T-helper 17 cell (primary cell): Measurements from ENCODE around the gene BUD23. TPM values are rescaled to one million over a fixed set of nuclear protein-coding genes. Genes with fewer than 3 reads are reported as not detected.

Source experiments
- ATAC-seq: fragments of 150-1000 bp; cut with Tn5 transposase; 2 replicates; pipeline ENCODE4 v1.10.0; 2021; ENCODE audit warnings: mild to moderate bottlenecking, moderate library complexity
- DNase-seq, 3 donors: peaks; one replicate each; pipeline versions ENCODE4 v3.0.0 to v3.0.0-alpha.2; 2020 to 2021
- H3K9me3 ChIP-seq: one replicate; pipeline ENCODE4 v1.7.0; 2013; ENCODE audit warnings: low read length, mild to moderate bottlenecking; ENCODE audit not compliant: control insufficient read depth, poor library complexity, severe bottlenecking
- H3K27ac Mint-ChIP-seq: one replicate; pipeline ENCODE4 v1.8.0; 2022; ENCODE audit warnings: mild to moderate bottlenecking, moderate library complexity, mixed read lengths
- H3K27me3 Mint-ChIP-seq: one replicate; pipeline ENCODE4 v1.8.0; 2022; ENCODE audit warnings: mixed read lengths
- H3K36me3 Mint-ChIP-seq: one replicate; pipeline ENCODE4 v1.8.0; 2022; ENCODE audit warnings: low read depth, mixed read lengths
- H3K4me1 Mint-ChIP-seq: one replicate; pipeline ENCODE4 v1.8.0; 2022; ENCODE audit warnings: mild to moderate bottlenecking, mixed read lengths
- H3K4me3 Mint-ChIP-seq: one replicate; pipeline ENCODE4 v1.8.0; 2022; ENCODE audit warnings: mild to moderate bottlenecking, moderate library complexity, mixed read lengths
- total RNA-seq, 4 donors: library from RNA in 2 of 4; stranded (reverse) in 2 of 4; gene quantifications; one replicate each; pipeline ENCODE4 v1.2.3 and lab custom pipeline; 2022 to 2026

The BUD23 gene, protein sequence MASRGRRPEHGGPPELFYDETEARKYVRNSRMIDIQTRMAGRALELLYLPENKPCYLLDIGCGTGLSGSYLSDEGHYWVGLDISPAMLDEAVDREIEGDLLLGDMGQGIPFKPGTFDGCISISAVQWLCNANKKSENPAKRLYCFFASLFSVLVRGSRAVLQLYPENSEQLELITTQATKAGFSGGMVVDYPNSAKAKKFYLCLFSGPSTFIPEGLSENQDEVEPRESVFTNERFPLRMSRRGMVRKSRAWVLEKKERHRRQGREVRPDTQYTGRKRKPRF
- total RNA-seq (10 to 100 TPM; 96.0 to 98.0 TPM), total RNA-seq (lab: John Stamatoyannopoulos, UW) (44.5 to 58.3 reads per million in 2 donors)

DNA sequence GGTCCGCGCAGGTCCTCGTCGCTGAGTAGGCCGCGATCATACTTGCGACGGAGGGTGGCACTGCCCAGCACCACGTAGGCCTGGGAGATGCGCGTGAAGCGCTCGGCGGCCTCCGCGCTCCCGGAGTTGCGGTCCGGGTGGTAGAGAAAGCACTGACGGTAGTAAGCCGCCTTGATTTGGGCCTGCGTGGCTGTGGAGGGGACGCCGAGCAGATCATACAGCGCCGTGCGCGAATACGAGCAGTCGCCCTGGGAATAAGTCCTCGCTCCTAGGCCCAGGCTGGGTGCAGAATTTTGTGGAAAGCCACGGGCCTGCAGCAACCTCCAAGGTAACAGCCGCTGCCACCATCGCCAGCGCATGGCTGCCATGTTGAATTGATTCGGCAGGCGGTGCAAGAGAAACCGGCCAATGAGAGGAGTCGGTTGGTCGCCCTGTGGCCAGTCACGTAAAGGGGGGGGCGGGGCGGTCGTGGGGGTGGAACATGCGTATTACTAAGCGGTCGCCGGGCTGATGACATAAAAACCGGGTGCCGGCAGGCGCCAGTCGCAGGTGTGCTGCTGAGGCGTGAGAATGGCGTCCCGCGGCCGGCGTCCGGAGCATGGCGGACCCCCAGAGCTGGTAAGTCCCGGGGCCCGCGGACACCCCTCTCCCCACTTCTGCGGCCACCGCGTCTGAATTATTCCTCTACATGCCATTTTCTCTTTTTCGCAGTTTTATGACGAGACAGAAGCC lies at the start of gene BUD23, which contains the start of gene DNAJC30:
TSS of gene BUD23 (plus strand) at position 542 of the 732 bp plus-strand sequence. CDS start at position 571, 29 bp downstream.
TSS of gene DNAJC30 (minus strand) at position 398 of the 732 bp plus-strand sequence. CDS start at position 368, 30 bp downstream.
- H3K4me3 Mint-ChIP-seq: peak within 1 kb of the TSS; percentile 99
- DNase-seq (peak; percentile 82 to 95 (median 93)), ATAC-seq (peak; percentile 97)
- no peaks in the 10 kb centered on the region for H3K27me3 Mint-ChIP-seq
- peaks cover 16% of the 10 kb centered on the region for H3K4me1 Mint-ChIP-seq
- peaks cover 2% of the 10 kb centered on the region for H3K36me3 Mint-ChIP-seq
- no peaks in the 10 kb centered on the region for H3K9me3 ChIP-seq
- peak within 1 kb of the TSS; percentile 95 for H3K27ac Mint-ChIP-seq

DNA sequence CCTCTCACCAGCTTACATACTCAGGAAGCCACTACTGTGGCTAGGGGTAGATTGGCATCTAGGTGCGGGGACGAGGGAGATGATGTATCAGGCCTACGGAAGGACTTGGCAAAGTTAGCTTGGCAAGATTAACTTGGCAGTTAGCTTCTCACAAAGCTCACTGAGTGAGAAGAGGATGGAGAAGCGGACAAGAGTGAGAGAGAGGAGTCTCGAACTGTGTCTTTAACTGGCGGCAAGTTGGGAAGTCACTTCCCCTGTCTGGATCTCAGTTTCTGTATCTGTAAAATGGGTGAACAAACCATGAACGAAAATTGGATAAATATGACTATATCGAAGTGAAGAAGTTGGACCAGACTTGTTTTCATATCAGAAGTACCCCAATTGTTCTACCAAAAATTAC lies 49.6 kb upstream of the BUD23 start:
- Mint-ChIP-seq H3K36me3 (peaks cover 4% of the 10 kb centered on the region), H3K4me1 (no peaks in the 10 kb centered on the region), H3K4me3 (no peak overlapping the region), H3K27me3 (peaks cover 57% of the 10 kb centered on the region), H3K27ac (no peak overlapping the region)
- DNase-seq (no peak), ATAC-seq (no peak)
- H3K9me3 ChIP-seq: no peaks in the 10 kb centered on the region

DNA sequence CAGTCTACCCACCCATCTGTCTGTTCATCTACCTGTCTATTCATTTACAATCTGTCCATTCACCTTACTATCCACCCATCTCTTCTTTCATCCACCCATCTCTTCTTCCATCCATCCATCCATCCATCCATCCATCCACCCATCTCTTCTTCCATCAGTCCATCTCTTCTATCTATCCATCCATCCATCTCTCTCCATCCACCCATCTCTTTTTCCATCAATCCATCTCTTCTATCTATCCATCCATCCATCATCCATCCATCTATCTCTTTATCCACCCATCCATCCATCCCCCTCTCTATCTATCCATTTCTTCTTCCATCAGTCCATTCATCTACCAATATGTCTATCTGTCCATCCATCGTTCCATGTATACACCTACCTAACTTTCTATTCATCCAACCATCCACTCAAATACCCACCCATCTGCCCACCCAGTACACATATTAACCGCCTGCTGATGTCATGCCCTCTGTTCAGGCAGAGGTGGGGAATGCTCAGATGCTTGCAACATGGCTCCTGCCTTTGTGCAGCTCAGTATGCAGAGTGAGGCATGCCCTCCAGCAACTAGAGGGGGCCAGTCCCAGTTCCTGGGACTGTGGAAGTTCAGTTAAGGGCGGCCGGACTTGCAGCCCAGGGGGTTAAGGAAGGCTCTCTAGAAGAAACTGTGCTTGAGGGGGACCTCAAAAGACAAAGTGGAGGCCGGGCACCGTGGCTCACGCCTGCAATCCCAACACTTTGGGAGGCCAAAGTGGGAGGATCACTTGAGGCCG lies 47.8 kb upstream of the BUD23 start:
- DNase-seq (no peak), ATAC-seq (no peak)
- H3K36me3 Mint-ChIP-seq: peaks cover 4% of the 10 kb centered on the region
- no peaks in the 10 kb centered on the region for H3K4me1 Mint-ChIP-seq
- no peaks in the 10 kb centered on the region for H3K9me3 ChIP-seq
- H3K27ac Mint-ChIP-seq: no peak overlapping the region
- peaks cover 48% of the 10 kb centered on the region for H3K27me3 Mint-ChIP-seq
- H3K4me3 Mint-ChIP-seq: no peak overlapping the region

DNA sequence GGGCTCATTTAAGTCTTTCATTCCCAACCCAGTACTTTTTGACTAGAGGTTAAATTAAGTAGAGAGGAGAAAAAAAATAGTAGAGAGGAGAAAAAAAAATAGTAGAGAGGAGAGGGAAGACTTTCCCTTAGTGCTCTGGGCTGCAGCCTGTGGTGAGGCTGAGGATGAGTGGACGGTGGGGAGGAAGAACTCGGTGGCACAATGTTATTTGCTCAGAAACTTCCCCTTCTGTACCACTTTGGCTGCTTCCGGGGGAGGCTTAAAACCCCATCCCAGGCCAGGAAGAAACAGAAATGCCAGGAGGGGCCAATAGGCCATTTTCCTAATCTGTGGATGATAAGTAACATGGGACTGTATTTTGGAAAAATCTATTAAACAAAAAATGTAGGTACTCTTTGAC lies 44.5 kb upstream of the BUD23 start:
- no peak for DNase-seq
- no peaks in the 10 kb centered on the region for H3K9me3 ChIP-seq
- H3K4me1 Mint-ChIP-seq: no peaks in the 10 kb centered on the region
- peaks cover 4% of the 10 kb centered on the region for H3K36me3 Mint-ChIP-seq
- no peak for ATAC-seq
- H3K27me3 Mint-ChIP-seq: peaks cover 36% of the 10 kb centered on the region
- H3K27ac Mint-ChIP-seq: no peak overlapping the region
- H3K4me3 Mint-ChIP-seq: no peak overlapping the region

DNA sequence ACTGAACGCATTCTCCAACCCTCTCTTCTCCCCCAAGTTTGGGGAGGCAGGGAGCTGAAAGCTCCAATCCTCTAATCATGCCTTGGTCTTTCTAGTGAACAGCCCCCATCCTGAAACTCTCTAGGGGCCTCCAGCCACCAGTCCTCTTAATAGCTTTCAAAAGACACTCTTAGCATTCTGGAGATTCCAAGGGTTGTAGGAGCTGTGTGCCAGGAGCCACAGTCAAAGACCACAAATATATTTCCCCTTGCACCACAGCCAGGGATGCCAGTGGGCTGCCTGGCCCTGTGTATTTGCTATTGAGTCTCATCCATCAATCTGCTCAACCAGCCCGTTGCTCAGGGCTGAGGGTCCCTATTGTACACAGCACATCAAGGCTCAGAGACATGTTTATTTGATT lies 40.6 kb upstream of the BUD23 start:
- ATAC-seq (no peak), DNase-seq (no peak)
- no peaks in the 10 kb centered on the region for H3K4me1 Mint-ChIP-seq
- no peak overlapping the region for H3K4me3 Mint-ChIP-seq
- no peaks in the 10 kb centered on the region for H3K9me3 ChIP-seq
- peaks cover 34% of the 10 kb centered on the region for H3K27me3 Mint-ChIP-seq
- H3K27ac Mint-ChIP-seq: no peak overlapping the region
- H3K36me3 Mint-ChIP-seq: no peaks in the 10 kb centered on the region

DNA sequence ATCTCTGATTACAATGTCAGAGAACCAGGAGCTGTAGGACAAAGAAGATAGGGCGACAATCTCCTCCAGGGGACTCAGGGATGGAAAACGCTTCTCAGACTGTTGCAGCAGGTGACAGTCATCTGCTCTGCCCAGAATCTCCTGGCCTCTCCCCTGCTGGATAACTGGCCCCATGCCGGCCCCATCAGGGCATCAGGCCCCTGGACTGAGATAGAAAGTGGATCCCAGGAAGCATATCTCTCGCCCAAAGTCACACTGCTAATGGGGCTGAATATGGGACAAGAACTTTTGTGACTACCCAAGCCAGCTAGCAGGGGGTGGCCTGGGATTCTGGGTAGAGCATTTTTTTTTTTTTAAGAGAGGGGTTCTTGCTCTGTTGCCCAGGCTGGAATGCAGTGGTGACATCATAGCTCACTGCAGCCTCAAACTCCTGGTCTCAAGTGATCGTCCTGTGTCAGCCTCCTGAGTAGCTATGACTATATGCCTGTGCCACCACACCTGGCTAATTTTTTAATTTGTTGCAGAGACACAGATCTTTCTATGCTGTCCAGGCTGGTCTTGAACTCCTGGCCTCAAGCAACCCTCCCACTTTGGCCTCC lies 38.6 kb upstream of the BUD23 start:
- no peak overlapping the region for H3K4me3 Mint-ChIP-seq
- ATAC-seq (no peak), DNase-seq (no peak)
- H3K4me1 Mint-ChIP-seq: peaks cover 15% of the 10 kb centered on the region
- peaks cover 12% of the 10 kb centered on the region for H3K36me3 Mint-ChIP-seq
- H3K27ac Mint-ChIP-seq: no peak overlapping the region
- no peaks in the 10 kb centered on the region for H3K9me3 ChIP-seq
- peaks cover 50% of the 10 kb centered on the region for H3K27me3 Mint-ChIP-seq

DNA sequence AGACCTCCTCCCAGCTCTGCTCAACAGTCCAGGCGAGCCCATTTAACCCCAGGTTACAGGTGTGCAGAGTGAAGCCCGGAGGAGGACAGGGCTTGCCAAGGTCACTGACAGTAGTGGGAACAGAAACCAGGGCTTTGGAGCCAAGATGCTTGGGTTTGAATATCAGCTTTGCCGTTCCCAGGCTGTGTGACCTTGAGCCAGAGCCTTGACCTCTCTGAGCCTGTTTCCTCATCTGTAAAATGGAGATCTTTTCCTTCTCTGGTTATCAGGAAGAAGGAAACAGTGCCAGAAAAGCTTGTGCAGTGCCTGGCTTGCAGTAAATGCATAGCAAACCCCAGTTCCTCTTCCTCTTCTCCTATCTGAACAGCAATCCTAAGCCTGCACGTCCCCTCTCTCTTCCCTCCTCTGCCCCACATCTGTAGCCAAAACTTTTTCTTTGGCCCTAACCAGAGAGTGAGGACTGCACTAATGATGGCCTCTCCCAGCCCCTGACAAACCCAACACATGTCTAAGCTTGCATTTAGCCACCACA lies 37.7 kb upstream of the BUD23 start:
- DNase-seq: no peak
- no peaks in the 10 kb centered on the region for H3K9me3 ChIP-seq
- H3K27me3 Mint-ChIP-seq: peaks cover 60% of the 10 kb centered on the region
- no peak for ATAC-seq
- peak overlapping the region; percentile 36 for H3K4me3 Mint-ChIP-seq
- H3K36me3 Mint-ChIP-seq: peaks cover 12% of the 10 kb centered on the region
- H3K27ac Mint-ChIP-seq: no peak overlapping the region
- peaks cover 15% of the 10 kb centered on the region for H3K4me1 Mint-ChIP-seq

DNA sequence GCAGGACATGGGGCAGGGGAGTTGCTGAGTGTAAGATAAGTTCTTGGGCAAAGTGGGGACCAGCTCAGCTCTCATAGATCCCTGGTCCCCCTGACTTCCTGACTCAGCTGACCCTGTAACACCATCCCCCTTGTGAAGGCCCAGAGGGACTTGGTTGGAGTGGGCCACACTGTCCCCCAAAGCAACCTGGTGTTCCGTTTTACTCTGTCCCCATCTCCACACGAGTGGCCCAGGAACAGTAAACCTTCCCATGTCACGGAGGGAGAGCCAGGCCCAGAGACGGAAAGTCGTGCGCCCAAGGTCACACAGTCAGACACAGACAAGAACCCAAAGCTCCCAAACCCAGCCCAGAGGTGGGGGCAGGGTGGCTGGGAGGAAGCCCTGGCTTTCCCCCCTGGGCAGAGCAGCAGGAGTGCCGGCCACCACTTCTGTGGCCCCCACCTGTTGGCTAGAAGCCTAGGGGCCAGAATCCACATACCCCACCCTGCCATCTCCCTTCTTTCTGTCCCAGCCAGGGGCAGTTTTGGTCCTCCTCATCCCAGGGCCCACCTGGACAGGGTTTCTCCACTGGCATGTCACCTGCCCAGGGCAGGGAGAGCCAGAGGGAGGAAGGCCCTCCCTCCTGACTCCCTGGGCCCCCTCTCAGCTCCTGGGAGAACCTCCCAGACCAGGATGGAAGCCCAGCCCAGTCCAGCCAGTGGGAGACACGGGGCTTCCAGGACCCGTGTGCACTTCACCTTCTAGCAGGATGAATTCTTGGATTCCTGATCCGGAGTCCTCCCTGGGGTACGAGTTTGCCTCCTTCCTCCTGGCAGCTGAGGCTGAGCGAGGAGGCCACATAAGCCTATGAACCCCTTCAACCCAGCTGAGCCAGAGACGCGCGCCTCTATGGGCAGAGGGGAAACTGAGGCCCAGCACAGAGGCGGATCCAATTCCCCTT lies 36.3 kb upstream of the BUD23 start:
- DNase-seq (no peak), ATAC-seq (no peak)
- Mint-ChIP-seq H3K4me3 (peak overlapping the region; percentile 25), H3K27me3 (peaks cover 73% of the 10 kb centered on the region), H3K36me3 (peaks cover 12% of the 10 kb centered on the region), H3K27ac (no peak overlapping the region), H3K4me1 (peaks cover 15% of the 10 kb centered on the region)
- H3K9me3 ChIP-seq: no peaks in the 10 kb centered on the region

DNA sequence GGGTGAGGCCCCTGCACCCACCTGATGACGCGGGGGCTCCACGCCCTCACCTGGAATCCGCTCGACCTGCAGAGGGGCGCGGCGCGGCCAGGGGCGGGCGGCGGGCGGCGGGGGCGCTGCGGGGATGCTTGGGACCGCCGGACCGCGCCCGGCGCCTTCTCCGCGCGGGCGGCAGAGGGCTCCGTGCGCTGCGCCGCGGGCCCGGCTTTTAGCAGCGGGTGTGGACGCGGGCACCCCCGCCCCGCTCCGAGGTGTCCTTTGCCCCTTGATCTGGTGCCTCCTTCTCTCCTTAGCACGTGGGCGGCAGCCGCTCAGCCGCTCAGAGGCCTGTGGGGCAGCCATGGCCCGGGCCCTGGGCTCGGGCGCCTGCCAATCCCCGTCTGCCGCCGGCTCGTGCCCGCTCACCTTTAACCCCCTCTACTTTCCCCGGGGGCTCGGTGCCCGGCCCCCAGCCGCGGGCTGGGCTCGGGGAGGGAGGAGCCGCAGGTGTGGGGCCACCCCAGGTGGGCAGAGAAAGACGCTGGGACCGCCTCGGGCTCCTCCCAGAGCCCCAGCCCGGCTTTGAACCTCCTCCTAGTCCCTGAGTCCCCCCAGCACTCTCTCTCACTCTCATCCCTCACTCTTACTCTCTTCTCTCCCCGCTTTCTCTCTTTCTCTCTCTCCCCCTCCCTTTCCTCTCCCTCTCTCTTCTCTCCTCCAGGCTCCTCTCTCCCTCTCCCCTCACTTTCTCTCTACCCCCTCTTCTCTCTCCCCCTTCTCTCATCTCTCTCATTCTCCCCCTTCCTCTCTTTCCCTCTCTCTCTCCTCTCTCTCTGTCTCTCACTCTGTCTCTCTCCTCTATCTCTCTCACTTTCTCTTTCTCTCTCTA lies 35.4 kb upstream of the BUD23 start:
- DNase-seq: peak in 2 of 3 donors; percentile 20 to 28
- peak overlapping the region; percentile 47 for H3K27ac Mint-ChIP-seq

DNA sequence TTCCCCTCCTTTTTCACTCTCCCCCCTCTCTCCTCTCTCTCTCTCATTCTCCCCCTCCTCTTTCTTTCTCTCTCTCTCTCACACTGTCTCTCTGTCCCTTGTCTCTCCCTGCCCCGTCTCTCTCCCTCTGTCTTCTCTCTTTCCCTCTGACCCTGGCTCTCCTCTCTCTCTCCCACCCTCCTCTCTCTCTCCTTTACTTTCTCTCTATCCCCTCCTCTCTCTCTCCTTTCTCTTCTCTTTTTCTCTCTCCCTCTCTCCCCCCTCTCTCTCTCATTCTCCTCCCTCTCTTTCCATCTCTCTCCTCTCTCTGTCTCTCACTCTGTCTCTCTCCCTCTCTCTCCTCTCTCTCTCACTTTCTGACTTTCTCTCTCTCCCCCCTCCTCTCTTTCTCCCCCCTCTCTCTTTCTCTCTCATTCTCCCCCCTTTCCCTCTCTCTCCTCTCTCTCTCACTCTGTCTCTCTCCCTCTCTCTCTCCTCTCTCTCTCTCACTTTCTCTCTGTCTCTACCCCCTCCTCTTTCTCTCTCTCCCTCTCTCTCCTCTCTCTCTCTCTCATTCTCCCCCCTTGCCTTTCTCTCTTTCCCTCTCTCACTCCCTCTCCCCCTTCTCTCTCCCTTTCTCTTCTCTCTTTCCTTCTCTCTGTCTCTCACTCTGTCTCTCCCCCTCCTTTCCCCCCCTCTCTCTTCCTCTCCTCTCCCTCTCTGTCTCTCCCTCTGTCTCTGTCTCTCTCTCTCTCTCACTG lies 34.6 kb upstream of the BUD23 start:
- H3K9me3 ChIP-seq: no peaks in the 10 kb centered on the region
- peaks cover 15% of the 10 kb centered on the region for H3K36me3 Mint-ChIP-seq
- DNase-seq: no peak
- H3K4me3 Mint-ChIP-seq: peak overlapping the region; percentile 85
- peaks cover 17% of the 10 kb centered on the region for H3K4me1 Mint-ChIP-seq
- no peak for ATAC-seq
- H3K27me3 Mint-ChIP-seq: peaks cover 76% of the 10 kb centered on the region
- H3K27ac Mint-ChIP-seq: peak overlapping the region; percentile 47

More for the DNA sequence above, 35.4 kb upstream of the BUD23 start:
- peaks cover 15% of the 10 kb centered on the region for H3K36me3 Mint-ChIP-seq
- peaks cover 78% of the 10 kb centered on the region for H3K27me3 Mint-ChIP-seq
- peak; percentile 86 for ATAC-seq
- no peaks in the 10 kb centered on the region for H3K9me3 ChIP-seq
- peak overlapping the region; percentile 85 for H3K4me3 Mint-ChIP-seq
- peaks cover 17% of the 10 kb centered on the region for H3K4me1 Mint-ChIP-seq

DNA sequence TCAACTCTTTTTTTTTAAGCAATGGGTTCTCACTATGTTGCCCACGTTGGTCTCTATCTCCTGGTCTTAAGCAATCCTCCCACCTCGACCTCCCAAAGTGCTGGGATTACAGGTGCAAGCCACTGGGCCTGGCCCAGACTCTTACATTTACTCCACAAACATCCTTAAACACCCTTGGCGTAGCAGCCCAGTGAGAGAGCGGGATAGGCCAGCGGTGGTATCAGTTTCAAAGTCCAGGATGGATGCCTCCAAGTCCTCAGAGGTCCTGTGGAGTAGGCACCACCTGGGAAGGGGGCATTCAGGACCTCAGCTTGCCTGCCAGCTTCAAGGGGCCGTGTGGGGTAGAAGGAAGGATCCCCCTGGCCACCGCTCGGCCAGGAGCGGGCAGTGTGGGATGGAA lies 33.8 kb upstream of the BUD23 start:
- peaks cover 15% of the 10 kb centered on the region for H3K36me3 Mint-ChIP-seq
- no peak for ATAC-seq
- H3K4me3 Mint-ChIP-seq: peak overlapping the region; percentile 85
- H3K4me1 Mint-ChIP-seq: peaks cover 17% of the 10 kb centered on the region
- peaks cover 74% of the 10 kb centered on the region for H3K27me3 Mint-ChIP-seq
- H3K9me3 ChIP-seq: no peaks in the 10 kb centered on the region
- DNase-seq: no peak
- peak overlapping the region; percentile 47 for H3K27ac Mint-ChIP-seq
